Activated CD4-positive, alpha-beta T cell treated with anti-CD3 and anti-CD28 coated beads, Interleukin-2, Interleukin-6, amounts not matched to agents 100 ng/mL and 50 ng/mL, durations not matched to agents 16 hours and 8 hours (primary cell): ENCODE measurements around the gene GDA.

ENCODE experiments used
- DNase-seq: peaks from one replicate; pipeline ENCODE4 v3.0.0-alpha.2; 2020

GDA gene

GRCh38 chr9:72149231-72149975 lies at the start of gene GDA:
TSS of gene GDA (plus strand) at chr9:72149440. CDS start at chr9:72149560, 120 bp downstream.
- no peak for DNase-seq

GRCh38 chr9:72102520-72102919 lies 46.7 kb upstream of the GDA start:
- DNase-seq = no peak

GRCh38 chr9:72113056-72113455 lies 36.2 kb upstream of the GDA start:
- DNase-seq = no peak

- no peak for DNase-seq
These were observed 29.4 kb upstream of the GDA start for GRCh38 chr9:72119853-72120252.

GRCh38 chr9:72124947-72125346 lies 24.3 kb upstream of the GDA start:
- DNase-seq = no peak

- DNase-seq = no peak
These were observed 21.5 kb upstream of the GDA start for GRCh38 chr9:72127753-72128152.

GRCh38 chr9:72128526-72128925 lies 20.7 kb upstream of the GDA start:
- no peak for DNase-seq

- DNase-seq = no peak
These were observed 19.7 kb upstream of the GDA start for GRCh38 chr9:72129271-72130156.

GRCh38 chr9:72130321-72130720 lies 18.9 kb upstream of the GDA start:
- no peak for DNase-seq

GRCh38 chr9:72131206-72131605 lies 18.0 kb upstream of the GDA start:
- DNase-seq = no peak

- no peak for DNase-seq
These were observed 17.2 kb upstream of the GDA start for GRCh38 chr9:72132052-72132451.

- DNase-seq = no peak
These were observed 15.7 kb upstream of the GDA start for GRCh38 chr9:72133365-72134035.

- DNase-seq = no peak
These were observed 14.4 kb upstream of the GDA start for GRCh38 chr9:72134801-72135200.

GRCh38 chr9:72137697-72138365 lies 11.4 kb upstream of the GDA start:
- DNase-seq = no peak

GRCh38 chr9:72139226-72139625 lies 10.0 kb upstream of the GDA start:
- DNase-seq = no peak

GRCh38 chr9:72140586-72140985 lies 8.7 kb upstream of the GDA start:
- no peak for DNase-seq

GRCh38 chr9:72141484-72141883 lies 7.8 kb upstream of the GDA start:
- DNase-seq = no peak

GRCh38 chr9:72144756-72145492 lies 4.3 kb upstream of the GDA start:
- no peak for DNase-seq

- DNase-seq = no peak
These were observed 3.3 kb upstream of the GDA start for GRCh38 chr9:72145733-72146505.

GRCh38 chr9:72147676-72148075 lies 1.6 kb upstream of the GDA start:
- no peak for DNase-seq

- DNase-seq = no peak
These were observed 887 bp downstream of the GDA start for GRCh38 chr9:72150127-72150526.

GRCh38 chr9:72150661-72151060 lies 1.4 kb downstream of the GDA start:
- DNase-seq = no peak
